ENCODE data around the gene PRSS22.
A peak's percentile ranks its signal among the peaks of the same experiment; 100 is the strongest.

Gene PRSS22, protein sequence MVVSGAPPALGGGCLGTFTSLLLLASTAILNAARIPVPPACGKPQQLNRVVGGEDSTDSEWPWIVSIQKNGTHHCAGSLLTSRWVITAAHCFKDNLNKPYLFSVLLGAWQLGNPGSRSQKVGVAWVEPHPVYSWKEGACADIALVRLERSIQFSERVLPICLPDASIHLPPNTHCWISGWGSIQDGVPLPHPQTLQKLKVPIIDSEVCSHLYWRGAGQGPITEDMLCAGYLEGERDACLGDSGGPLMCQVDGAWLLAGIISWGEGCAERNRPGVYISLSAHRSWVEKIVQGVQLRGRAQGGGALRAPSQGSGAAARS

DNA sequence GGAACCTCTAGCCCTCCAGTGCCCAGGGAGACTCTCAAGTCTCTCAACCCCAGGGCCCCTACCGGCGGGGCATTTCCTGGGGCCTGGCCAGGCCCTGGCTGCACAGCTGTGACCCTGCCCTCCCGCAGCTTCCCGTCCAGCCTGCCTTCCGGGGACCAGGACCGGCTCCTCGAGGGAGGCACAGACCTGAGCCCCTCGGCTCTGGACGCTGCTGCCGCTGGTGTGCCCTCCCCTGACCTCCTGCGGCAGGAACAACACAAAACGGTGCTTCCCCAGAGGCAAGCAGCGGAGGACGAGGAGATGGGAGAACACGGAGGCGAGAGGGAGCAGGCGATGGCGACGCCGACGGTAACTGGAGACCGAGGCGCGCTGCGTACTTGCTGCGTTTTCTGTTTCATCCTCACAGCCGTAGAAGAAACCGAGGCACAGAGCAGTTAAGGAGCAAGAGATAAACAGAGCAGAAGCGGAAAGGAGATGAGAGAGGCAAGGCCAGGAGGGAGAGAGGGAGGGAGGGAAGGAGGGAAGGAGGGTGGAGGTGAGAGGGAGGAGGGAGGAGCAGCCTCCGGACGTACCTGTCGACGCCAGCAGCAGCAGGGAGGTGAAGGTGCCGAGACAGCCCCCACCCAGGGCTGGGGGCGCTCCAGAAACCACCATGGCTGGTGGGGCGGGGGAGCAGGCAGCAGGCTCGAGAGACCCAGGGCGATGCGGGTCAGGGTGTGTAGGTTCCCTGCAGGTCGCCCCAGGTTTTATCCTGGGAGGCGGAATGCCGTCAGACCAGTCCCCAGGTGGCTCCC is at the start of gene PRSS22:
PRSS22 (minus strand) TSS at position 720 of the 794 bp plus-strand sequence; CDS start at position 654, 66 bp downstream.
- DNase-seq (ENCODE audit: low spot score), result peak; percentile 73

DNA sequence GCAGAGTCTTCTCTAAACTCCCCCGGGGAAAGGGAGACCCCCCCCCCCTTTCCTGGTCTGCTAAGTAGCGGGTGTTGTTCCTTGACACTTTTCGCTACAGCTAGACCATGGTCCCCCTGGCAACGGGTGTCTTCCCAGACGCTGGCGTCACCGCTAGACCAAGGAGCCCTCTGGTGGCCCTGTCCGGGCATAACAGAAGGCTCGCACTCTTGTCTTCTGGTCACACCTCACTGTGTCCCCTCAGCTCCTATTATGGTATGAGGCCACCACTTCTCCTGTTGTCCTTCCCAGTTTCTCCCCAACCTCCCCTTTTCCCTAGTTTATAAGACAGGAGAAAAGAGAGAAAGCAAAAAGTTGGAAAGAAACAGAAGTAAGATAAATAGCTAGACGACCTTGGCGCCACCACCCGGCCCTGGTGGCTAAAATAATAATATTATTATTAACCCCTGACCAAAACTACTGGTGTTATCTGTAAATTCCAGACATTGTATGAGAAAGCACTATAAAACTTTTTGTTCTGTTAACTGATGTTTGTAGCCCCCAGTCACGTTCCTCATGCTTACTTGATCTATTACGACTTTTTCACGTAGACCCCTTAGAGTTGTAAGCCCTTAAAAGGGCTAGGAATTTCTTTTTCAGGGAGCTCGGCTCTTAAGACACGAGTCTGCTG is 49.2 kb upstream of the PRSS22 start:
- DNase-seq (ENCODE audit: low spot score), result peak; percentile 75

DNA sequence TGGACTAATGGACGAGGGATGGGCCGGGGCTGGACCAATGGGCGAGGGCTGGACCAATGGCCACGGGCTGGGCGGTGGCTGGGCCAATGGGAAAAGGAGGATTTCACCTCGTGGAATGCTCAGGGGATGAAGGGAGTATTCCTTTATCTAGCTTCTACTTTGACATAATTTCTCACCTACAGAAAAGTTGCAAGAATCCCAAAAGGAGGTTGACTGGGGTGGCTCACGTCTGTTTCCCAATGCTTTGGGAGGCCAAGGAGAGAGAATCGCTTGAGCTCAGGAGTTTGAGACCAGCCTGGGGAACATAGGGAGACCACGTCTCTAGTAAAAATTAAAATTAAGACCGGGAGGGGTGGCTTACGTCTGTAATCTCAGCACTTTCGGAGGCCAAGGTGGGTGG is 48.0 kb upstream of the PRSS22 start:
- no peak for DNase-seq (ENCODE audit: low spot score)

DNA sequence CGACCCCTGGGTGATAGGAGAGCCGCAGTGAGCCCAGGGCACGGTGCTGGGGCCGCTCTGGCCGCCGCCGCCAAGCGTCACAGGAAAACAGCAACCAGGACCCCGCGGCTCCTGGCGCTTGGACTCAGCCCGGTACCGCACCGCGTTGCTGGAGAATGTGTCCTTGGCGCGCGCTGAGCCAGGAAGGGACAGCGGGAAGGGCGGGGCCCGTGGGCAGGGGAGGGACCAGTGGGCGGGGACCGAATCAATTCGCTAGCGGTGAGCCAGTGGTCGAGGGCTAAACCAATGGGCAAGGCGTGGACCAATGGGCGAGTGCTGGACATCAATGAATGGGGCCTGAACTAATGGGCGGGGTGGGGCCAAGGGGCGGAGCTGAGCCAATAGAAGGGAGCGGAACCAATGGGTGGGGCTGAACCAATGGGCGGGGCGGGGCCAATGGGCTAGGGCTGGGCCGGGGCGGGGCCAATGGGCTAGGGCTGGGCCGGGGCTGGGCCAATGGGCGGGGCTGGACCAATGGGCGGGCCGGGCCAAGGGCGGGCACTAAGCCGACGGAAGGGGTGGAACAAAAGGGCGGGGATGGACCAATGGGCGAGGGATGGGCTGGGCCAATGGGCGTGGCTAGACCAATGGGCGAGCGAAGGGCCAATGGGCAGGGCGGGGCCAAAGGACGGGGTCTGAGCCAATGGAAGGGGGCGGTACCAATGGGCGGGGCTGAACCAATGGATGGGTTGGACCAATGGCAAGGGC is 47.4 kb upstream of the PRSS22 start:
- DNase-seq (ENCODE audit: low spot score), result peak; percentile 99

DNA sequence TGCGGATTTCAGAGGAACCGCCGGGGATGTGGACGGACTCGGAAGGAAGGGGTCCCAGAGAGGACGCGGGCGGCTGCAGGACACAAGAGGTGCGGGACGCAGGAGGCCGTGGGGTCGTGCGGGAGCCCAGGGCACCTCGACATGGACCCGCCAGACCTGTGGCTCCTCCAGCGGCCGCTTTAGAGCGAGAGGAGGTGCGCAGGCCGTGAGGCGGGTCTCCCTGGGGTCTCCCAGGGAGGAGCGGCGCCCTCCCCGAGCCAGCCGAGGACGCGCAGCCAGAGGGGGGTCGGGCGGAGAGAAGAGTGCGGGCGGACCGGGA is 46.9 kb upstream of the PRSS22 start:
- DNase-seq (ENCODE audit: low spot score), result no peak

DNA sequence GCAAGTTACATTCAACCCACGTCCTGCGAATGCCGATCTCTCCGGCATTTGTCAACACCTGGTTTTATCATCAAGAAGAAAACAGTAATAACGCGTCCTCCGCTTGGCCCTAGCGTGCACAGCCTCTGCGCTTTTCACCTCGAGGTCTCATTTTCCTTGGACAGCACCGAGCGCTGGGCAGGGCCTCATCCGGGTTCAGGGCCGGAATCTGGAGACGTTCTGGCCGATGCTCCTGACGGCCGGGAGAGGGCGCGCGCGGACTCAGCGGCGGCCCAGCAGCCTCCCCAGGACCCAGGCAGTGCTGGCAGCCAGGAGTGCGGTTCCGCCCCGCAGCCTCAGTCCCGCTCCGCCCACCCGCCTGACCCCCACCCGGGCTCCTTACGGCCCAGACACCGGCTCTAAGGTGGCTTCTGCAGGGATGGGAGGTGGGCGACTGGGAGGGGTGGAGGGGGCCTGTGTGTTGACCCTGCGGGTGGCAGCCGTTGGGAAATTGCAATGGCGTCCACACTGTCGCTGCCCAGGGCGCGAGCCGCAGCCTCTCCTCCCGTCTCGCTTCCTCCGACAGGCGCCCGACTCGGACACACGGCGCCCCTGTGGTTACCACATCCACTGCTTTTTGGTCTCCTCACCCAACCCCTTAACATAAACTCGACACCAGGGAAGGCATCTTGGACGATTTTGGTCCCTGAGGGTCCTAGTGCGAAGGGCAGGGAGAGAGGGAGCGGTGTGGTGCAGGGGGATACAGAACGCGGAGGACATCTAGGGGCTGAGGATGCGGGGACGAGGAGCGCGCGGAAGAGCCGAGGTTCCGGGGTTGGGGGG is 46.3 kb upstream of the PRSS22 start:
- peak; percentile 93 for DNase-seq (ENCODE audit: low spot score)

DNA sequence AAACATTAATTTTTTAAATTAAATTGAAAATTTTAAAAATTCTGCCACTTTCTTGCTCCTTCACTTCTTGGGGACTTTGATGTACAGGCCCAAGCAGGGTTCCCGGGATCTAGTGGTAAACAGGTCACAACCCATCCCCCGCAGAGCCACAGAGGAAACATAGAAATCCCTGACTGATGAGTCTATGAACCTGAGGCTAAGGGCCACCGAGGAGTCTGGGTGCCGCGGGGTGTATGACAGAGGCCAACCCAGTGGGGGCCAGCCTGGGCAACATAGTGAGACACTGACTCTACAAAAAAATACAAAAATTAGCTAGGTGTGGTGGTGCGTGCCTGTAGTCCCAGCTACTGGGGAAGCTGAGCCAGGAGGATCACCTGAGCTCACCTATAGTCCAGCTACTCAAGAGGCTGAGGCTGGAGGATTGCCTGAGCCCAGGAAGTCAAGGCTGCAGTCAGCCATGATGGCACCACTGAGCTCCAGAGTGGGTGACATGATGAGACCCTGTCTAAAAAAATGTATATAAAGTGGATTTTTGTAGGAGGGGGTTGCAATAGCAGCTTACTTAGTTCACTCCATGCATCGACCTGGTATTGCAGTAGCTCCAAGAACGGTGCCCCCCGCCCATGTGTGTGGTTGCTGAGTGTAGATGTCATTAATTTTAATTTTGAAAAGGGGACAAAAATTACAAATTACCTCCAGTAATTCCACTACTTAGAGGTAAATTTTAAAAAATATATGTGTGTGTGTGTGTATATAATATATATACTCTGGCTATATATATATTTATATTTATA is 44.6 kb upstream of the PRSS22 start:
- DNase-seq (ENCODE audit: low spot score), result no peak

DNA sequence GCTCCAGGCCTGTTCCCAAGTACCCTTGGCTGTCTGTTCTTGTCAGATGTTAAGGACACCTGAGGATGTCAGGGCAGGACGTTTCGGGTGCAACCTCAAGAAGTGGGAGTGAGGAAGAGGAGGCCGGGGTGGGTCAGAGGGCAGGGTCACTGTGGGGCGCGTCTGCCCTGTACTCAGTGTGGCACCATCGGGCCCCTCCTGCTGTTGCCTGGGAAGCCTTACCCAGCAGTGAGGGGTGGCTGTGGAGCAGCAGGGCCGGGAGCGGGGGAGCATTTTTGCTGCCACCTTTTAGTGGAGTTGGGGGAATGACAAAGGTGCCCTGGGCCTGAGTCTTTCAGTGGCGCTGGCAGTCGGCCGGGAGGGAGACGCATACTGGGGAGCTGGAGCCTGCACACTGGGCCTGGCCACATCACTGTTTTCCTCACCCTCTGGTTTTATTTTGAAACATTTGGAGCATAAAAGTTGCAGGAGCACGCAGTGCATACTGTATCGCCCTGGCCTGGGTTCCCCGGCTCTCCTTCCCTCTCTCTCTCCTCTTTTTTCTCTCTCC is 42.6 kb upstream of the PRSS22 start:
- DNase-seq (ENCODE audit: low spot score), result no peak

DNA sequence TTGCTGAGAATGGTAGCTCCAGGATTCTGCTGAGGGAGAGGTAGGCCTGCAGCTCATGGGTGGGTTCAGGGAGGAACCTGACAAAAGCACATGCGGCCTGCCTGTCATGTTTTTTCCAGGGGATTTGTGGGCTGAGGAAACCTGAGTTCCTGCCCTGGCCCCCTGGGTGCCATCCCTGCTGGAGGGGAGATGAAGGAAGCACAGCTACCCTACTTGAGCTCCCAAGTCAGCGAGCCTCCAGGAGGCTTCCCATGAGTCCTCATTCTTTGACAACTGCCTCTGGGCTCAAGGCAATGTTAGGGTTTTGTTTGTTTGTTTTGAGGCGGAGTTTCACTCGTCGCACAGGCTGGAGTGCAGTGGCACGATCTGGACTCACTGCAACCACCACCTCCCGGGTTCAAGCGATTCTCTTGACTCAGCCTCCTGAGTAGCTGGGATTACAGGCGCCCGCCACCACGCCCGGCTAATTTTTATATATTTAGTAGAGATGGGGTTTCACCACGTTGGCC is 41.6 kb upstream of the PRSS22 start:
- DNase-seq (ENCODE audit: low spot score), result no peak

DNA sequence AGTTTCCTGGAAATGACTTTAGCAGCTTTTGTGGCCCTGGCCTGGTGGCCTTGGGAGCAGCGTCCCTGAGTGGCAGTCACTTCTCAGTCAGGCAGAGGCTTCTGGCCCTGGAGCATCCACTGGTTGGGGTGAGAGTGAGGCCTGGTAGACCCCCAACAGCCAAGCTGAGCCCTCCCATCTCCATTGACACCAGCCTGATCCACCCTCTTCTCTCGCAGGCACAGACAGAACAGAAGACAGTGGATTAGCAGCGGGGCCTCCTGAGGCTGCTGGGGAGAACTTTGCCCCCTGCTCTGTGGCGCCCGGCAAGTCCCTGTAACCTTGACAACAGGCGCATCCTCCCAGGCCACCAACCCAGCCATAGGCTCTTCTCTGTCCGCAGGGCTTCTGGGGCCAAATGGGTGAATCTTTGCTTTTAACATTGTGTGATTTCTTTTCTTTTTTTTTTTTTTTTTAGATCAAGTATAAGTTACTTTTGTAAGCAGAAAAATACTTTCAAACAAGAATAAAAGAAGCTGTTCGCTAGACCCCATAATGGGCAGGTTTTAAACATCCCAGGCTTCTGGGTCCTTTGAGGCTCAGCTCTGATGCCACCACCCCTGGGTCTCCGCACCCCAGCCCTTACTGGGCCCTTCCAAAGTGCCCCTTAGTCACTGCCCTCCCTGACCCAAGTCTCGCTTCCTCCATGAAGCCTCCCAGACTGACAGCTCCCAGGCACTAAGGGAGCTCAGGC is 41.0 kb upstream of the PRSS22 start:
- no peak for DNase-seq (ENCODE audit: low spot score)

DNA sequence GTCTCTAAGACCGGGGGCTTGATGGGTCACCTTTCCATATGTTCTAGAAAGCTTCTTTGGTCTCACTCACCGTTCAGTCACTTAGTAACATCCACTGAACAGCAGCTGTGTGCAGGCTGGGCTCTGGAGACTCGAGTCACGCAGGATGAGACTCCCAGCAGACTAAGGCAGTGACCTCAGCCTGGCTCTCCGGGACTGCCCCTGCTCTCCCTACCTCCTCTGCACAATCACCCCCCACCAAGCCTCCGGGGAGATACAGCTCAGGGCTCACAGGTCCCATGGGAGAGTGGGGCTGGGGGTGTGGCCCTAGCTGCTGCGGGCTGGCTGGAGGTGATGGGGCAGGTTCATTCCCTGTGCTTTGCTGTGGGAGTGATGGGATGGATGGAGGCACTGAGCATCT is 39.1 kb upstream of the PRSS22 start:
- peak; percentile 46 for DNase-seq (ENCODE audit: low spot score)

DNA sequence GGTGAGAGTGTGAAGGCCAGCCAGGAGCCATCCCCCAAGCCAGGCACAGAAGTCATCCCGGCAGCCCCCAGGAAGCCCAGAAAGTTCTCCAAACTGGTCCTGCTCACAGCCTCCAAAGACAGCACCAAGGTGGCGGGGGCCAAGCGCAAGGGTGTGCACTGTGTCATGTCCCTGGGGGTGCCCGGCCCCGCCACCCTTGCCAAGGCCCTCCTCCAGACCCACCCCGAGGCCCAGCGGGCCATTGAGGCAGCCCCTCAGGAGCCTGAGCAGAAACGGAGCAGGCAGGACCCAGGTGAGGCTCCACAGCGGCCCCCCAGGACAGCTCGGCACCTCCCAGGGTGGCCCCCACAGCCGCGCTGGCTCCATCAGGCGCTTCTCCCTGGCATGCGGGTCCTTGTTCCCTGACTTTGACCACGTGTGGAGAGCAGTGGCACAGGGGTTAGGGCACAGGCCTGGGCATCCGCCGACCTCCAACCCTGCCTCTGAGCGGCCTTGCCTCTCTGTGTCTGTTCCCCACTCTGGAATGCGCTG is 38.6 kb upstream of the PRSS22 start:
- no peak for DNase-seq (ENCODE audit: low spot score)

DNA sequence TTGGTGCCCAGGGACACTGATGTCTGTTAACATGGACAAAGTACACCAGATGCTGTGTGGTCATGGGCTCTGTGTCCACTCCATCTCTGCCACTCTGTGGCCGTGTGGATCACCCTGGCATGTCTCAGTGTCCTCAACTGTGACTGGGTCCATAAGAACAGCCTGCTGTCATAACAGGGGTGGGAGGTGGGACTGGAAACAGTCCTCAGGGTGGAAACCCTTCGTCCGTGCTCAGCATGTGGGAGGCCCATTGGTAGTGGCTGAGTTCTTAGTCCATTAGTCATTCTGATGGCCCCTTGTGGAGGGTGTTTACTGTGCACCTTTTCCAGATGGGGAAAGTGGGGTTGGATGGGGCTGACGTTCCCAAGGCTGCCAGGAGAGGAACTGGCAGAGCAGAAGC is 37.8 kb upstream of the PRSS22 start:
- no peak for DNase-seq (ENCODE audit: low spot score)

DNA sequence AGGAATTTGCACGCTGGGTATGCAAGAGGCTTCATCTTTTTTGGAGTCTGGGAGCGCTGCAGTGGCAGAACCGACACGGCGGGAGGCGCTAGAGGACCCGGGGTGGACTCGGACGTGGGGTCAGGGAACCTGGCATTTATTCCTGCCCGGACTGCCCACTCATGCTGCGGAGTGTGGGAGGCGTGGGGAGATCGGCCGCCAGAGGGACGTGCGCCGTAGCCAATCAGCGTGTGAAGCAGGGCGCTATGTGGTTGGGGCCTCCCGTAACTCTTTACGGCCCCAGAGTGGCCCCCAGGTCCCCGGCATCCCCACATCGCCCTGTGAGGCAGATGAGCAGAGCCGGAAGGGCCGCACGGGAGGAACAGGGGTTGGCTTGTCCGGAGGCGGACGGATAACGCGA is 36.3 kb upstream of the PRSS22 start:
- DNase-seq (ENCODE audit: low spot score), result no peak

DNA sequence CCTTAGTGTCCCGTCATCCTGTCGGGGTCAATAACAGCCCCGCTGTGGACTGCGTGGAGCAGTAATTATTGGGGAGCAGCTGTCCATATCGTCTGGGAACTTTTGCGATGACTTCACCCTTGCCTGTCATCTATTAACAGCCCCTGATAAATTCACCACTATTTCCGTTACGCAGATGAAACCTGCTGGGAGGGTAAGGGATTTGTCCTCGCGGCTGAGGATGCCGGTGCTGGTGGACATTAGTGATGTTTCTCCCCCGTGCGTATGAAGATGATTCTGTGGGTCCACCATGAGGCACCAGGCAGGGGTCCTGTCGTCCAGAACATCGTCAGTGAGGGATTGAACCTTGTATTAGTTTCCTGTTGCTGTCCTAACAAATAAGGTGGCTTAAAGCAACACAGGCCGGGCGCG is 26.1 kb upstream of the PRSS22 start:
- peak; percentile 75 for DNase-seq (ENCODE audit: low spot score)

DNA sequence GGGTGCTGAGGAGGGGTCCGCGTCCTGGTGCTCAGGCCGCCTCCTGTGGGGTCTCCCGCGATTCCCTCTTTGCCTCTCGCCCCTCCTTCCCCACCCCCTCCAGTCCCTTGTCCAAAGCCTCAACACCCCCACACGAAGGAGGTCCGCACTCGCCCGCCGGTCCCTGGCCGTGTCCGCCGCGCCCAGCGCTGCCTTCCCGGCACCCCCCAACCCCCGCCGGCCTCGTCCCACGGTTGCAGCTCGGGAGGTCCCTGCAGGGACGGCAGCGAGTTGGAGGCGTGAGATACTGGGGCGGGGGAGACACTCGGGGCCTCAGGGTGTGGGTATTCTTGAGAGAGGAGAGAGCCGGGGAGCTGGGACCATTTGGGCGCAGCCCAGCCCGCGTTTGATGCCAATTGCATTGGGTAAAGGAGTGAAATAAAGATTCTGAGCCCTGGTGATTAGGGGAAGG is 25.5 kb upstream of the PRSS22 start:
- DNase-seq (ENCODE audit: low spot score), result no peak

DNA sequence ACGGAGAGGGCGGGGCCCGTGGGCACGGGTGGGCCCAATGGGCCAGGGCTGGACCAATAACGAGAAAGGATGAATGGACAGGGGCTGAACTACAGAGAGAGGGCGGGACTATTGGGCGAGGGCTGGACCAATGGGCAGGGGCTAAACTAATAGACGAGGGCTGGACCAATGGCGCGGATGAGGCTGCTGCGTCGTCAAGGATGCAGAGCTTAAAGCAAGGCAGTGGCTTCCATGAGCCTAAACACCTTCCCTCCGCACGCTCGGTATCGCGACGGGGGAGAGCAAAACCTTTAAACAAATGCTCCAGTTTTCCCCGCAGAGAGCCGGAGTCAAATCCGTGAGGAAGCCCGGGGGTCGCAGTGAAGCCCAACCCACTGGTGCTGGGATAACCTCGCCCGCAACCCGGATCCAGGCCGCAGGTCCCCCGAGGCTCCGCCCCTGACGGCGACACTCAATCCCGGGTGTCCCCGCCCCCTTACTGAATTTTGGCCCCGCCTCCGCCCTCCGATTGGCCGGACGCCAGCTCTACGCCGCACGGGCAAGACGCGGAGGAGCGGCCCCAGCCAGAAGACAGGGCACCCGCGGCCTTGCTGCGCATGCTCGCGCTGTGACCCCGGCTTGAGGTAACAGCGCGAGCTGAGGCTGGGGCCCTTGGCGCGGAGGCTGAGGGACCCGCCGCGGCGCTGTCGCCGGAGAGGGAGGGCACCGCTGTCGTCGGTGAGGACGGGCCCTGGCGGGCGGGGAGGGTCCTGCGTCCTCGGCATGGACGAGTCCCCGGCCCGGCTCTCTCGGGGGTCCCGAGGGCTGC is 24.9 kb upstream of the PRSS22 start, which contains the start of gene FLYWCH2:
FLYWCH2 (plus strand) TSS at position 566 of the 808 bp plus-strand sequence. CDS start 13,235 bp downstream, outside the sequence.
- DNase-seq (ENCODE audit: low spot score), result peak; percentile 99

All from RKO (cell line).